GM12878 (cell line): ENCODE data around the gene BAG5.

Experiments used
- CTCF ChIP-seq, 3 experiments: IDR thresholded peaks in 2 of 3; conservative IDR thresholded peaks in 1 of 3; 2 replicates each; pipeline ENCODE4 v1.5.1; 2011; ENCODE audit warnings: low read depth in 3 of 3, low read length in 3 of 3, mild to moderate bottlenecking in 3 of 3, control low read depth in 2 of 3, moderate library complexity in 2 of 3, inconsistent platforms in 1 of 3, mixed read lengths in 1 of 3; ENCODE audit not compliant: control insufficient read depth in 2 of 3, insufficient read depth in 1 of 3; ENCODE audit errors: extremely low read depth in 1 of 3
- EZH2 ChIP-seq: IDR thresholded peaks from 2 replicates; pipeline ENCODE4 v1.6.1; 2012; ENCODE audit warnings: low read depth, mild to moderate bottlenecking, control low read depth, inconsistent platforms, low read length, borderline replicate concordance; ENCODE audit not compliant: control insufficient read depth
- MYC ChIP-seq: IDR thresholded peaks from 2 replicates; pipeline ENCODE4 v1.6.1; 2011; ENCODE audit warnings: mild to moderate bottlenecking, low read length, moderate library complexity, inconsistent platforms; ENCODE audit not compliant: insufficient read depth, insufficient replicate concordance, insufficient read length, severe bottlenecking
- NFYB ChIP-seq: IDR thresholded peaks from 2 replicates; pipeline ENCODE4 v1.6.1; 2011; ENCODE audit warnings: low read depth, mild to moderate bottlenecking, low read length, improper control_type of control experiment, moderate library complexity; ENCODE audit not compliant: insufficient read depth
- POLR2A ChIP-seq: IDR thresholded peaks from 2 replicates; pipeline ENCODE4 v1.6.1; 2011; ENCODE audit warnings: low read depth, mild to moderate bottlenecking, low read length
- REST ChIP-seq: IDR thresholded peaks from 2 replicates; pipeline ENCODE4 v1.6.1; 2012; ENCODE audit warnings: mild to moderate bottlenecking, low read depth, low read length
- YY1 ChIP-seq: IDR thresholded peaks from 2 replicates; pipeline ENCODE4 v1.6.1; 2011; ENCODE audit warnings: low read depth, mild to moderate bottlenecking, low read length
- ZNF274 ChIP-seq: IDR thresholded peaks from one replicate; pipeline ENCODE4 v1.8.0; 2011; ENCODE audit not compliant: insufficient read length, insufficient read depth

- no peak for TF ChIP-seq ZNF274
- no peak for TF ChIP-seq CTCF (IDR thresholded peaks at IDR 0.05 in 2 of 3, conservative IDR thresholded peaks at IDR 0.05 in 1 of 3; ENCODE audit: control insufficient read depth in 2 of 3, extremely low read depth in 1 of 3, insufficient read depth in 1 of 3, low read depth in 3 of 3, low read length in 3 of 3)
- no peak for TF ChIP-seq EZH2
- no peak for TF ChIP-seq POLR2A
- no peak for TF ChIP-seq YY1
- no peak for TF ChIP-seq MYC
- no peak for TF ChIP-seq REST
- no peak for TF ChIP-seq NFYB
Measured at GRCh38 chr14:103523575-103523954, 38.9 kb downstream of the BAG5 start.
